ENCODE measurements around the gene SMARCB1.

Gene SMARCB1

DNA sequence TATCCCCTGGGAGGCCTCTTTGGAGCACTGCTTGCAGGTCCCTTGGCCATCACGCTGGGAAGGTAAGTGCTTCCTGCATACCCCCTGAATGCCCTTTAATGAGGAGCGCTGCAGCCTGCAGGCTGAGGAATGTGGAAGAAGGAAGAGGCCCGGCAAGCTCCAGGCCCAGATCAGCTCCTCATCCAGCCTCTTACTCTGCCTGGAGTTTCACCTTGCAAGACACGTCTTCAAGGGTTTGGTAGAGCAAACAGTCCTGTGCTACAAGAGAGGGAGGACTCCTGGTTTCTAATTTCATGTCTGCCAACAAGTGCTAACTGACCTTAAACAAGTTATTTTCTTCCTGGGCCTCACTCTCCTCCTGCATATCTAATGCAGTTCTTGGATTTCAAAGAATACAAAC is 81.8 kb downstream of the SMARCB1 start:
- no peaks in the 10 kb centered on the region for H3K27me3 ChIP-seq (ENCODE audit: insufficient read depth, low read length)
- H3K36me3 ChIP-seq (ENCODE audit: insufficient read depth, low read length) = peaks cover 41% of the 10 kb centered on the region
- H3F3A ChIP-seq (ENCODE audit: insufficient read depth, low read length) = no peaks in the 10 kb centered on the region
- TF ChIP-seq, protein P1, sequence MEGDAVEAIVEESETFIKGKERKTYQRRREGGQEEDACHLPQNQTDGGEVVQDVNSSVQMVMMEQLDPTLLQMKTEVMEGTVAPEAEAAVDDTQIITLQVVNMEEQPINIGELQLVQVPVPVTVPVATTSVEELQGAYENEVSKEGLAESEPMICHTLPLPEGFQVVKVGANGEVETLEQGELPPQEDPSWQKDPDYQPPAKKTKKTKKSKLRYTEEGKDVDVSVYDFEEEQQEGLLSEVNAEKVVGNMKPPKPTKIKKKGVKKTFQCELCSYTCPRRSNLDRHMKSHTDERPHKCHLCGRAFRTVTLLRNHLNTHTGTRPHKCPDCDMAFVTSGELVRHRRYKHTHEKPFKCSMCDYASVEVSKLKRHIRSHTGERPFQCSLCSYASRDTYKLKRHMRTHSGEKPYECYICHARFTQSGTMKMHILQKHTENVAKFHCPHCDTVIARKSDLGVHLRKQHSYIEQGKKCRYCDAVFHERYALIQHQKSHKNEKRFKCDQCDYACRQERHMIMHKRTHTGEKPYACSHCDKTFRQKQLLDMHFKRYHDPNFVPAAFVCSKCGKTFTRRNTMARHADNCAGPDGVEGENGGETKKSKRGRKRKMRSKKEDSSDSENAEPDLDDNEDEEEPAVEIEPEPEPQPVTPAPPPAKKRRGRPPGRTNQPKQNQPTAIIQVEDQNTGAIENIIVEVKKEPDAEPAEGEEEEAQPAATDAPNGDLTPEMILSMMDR (IDR thresholded peaks at IDR 0.05; ENCODE audit: low read length) = no peak
- TF ChIP-seq EZH2 (IDR thresholded peaks at IDR 0.05; ENCODE audit: borderline replicate concordance, low read length) = no peak
- no peaks in the 10 kb centered on the region for H3K79me2 ChIP-seq (ENCODE audit: insufficient read depth, low read length)
- no peaks in the 10 kb centered on the region for H3K9me3 ChIP-seq (ENCODE audit: low read length)
- H3K9me2 ChIP-seq (ENCODE audit: low read depth, low read length) = no peaks in the 10 kb centered on the region
- no peak overlapping the region for H2AFZ ChIP-seq (ENCODE audit: low read length)
- no peaks in the 10 kb centered on the region for H3K4me1 ChIP-seq (ENCODE audit: insufficient read depth, low read length, severe bottlenecking)
- H3K9ac ChIP-seq (ENCODE audit: low read length) = no peak overlapping the region
- no peaks in the 10 kb centered on the region for H4K20me1 ChIP-seq (ENCODE audit: insufficient read depth, low read length)
- no peak overlapping the region for H3K27ac ChIP-seq (ENCODE audit: low read depth, low read length, poor library complexity, severe bottlenecking)
- no peak overlapping the region for H3K4me2 ChIP-seq (ENCODE audit: low read length)
- no peak overlapping the region for H3K4me3 ChIP-seq (ENCODE audit: low read depth, low read length, poor library complexity, severe bottlenecking)

DNA sequence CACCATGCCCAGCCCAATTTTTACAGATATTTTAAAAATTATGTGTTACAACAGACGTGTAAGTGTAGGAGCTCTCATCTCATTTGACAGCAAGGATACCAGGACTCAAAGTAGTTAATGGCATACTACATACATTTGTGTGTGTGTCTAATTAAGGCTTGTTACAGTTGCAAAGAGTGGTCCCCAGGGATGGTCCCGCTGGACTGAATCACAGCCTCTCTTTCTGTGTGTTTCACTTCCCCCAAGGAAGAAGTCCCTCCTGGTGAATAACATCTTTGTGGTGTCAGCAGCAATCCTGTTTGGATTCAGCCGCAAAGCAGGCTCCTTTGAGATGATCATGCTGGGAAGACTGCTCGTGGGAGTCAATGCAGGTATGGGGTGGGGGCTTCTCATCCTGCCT is 88.1 kb downstream of the SMARCB1 start:
- H3K79me2 ChIP-seq (ENCODE audit: insufficient read depth, low read length) = no peaks in the 10 kb centered on the region
- H3K27ac ChIP-seq (ENCODE audit: low read depth, low read length, poor library complexity, severe bottlenecking) = no peak overlapping the region

DNA sequence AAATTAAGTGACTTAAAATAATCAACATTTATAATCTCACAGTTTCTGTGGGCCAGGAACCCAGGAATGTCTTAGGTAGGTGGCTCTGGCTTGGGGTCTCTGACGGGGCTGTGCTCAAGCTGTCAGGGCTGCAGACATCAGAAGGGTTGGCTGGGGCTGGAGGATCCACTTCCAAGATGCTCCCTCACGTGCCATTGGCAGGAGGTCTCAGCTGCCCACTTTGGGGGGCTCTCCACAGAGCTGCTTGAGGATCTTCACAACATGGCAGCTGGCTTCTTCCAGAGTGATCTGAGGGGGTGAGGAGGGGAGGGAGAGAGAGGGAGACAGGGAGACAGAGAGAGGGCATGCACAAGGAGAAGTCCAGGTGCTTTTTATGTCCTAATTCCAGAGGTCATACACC is 89.0 kb downstream of the SMARCB1 start:
- H2AFZ ChIP-seq (ENCODE audit: low read length) = no peak overlapping the region
- no peaks in the 10 kb centered on the region for H3K9me2 ChIP-seq (ENCODE audit: low read depth, low read length)
- no peaks in the 10 kb centered on the region for H3F3A ChIP-seq (ENCODE audit: insufficient read depth, low read length)
- no peaks in the 10 kb centered on the region for H4K20me1 ChIP-seq (ENCODE audit: insufficient read depth, low read length)
- TF ChIP-seq EZH2 (IDR thresholded peaks at IDR 0.05; ENCODE audit: borderline replicate concordance, low read length) = no peak
- TF ChIP-seq, protein P1 (IDR thresholded peaks at IDR 0.05; ENCODE audit: low read length) = no peak
- no peaks in the 10 kb centered on the region for H3K4me1 ChIP-seq (ENCODE audit: insufficient read depth, low read length, severe bottlenecking)
- no peak overlapping the region for H3K9ac ChIP-seq (ENCODE audit: low read length)
- H3K27ac ChIP-seq (ENCODE audit: low read depth, low read length, poor library complexity, severe bottlenecking) = no peak overlapping the region
- H3K4me3 ChIP-seq (ENCODE audit: low read depth, low read length, poor library complexity, severe bottlenecking) = no peak overlapping the region
- H3K4me2 ChIP-seq (ENCODE audit: low read length) = no peak overlapping the region
- H3K27me3 ChIP-seq (ENCODE audit: insufficient read depth, low read length) = no peaks in the 10 kb centered on the region
- peaks cover 42% of the 10 kb centered on the region for H3K36me3 ChIP-seq (ENCODE audit: insufficient read depth, low read length)
- no peaks in the 10 kb centered on the region for H3K9me3 ChIP-seq (ENCODE audit: low read length)
- no peaks in the 10 kb centered on the region for H3K79me2 ChIP-seq (ENCODE audit: insufficient read depth, low read length)

More for the DNA sequence above, 88.1 kb downstream of the SMARCB1 start:
- no peaks in the 10 kb centered on the region for H3K9me2 ChIP-seq (ENCODE audit: low read depth, low read length)
- no peak overlapping the region for H3K4me2 ChIP-seq (ENCODE audit: low read length)
- H3F3A ChIP-seq (ENCODE audit: insufficient read depth, low read length) = no peaks in the 10 kb centered on the region
- no peaks in the 10 kb centered on the region for H3K4me1 ChIP-seq (ENCODE audit: insufficient read depth, low read length, severe bottlenecking)
- H3K9ac ChIP-seq (ENCODE audit: low read length) = no peak overlapping the region
- no peaks in the 10 kb centered on the region for H3K27me3 ChIP-seq (ENCODE audit: insufficient read depth, low read length)
- TF ChIP-seq, protein P1 (IDR thresholded peaks at IDR 0.05; ENCODE audit: low read length) = no peak
- no peak for TF ChIP-seq EZH2 (IDR thresholded peaks at IDR 0.05; ENCODE audit: borderline replicate concordance, low read length)
- H3K4me3 ChIP-seq (ENCODE audit: low read depth, low read length, poor library complexity, severe bottlenecking) = no peak overlapping the region
- no peaks in the 10 kb centered on the region for H4K20me1 ChIP-seq (ENCODE audit: insufficient read depth, low read length)
- peaks cover 47% of the 10 kb centered on the region for H3K36me3 ChIP-seq (ENCODE audit: insufficient read depth, low read length)
- H2AFZ ChIP-seq (ENCODE audit: low read length) = no peak overlapping the region
- H3K9me3 ChIP-seq (ENCODE audit: low read length) = no peaks in the 10 kb centered on the region

Data from OCI-LY1 (cell line).